ENCODE measurements around the gene TIFAB.

TIFAB gene

DNA sequence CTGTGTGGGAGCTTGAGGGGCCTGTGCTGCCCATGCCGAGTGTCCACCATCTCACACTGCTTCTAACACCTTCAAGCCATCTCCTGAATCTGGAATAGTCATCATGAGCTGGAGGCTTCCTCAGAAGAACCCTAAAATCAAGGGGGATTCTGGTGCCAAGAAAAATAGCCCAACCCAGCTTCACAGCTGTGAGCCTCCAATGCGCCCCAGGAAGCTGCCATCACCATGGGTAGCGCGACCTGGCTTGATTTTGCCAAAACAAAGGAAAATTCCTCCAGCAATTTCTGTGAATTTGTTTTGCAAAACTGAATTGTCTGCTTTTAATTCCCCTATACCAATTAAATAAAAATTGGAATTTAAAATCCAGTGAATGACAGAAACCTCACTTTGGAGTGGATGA lies 6.2 kb upstream of the TIFAB start:
- H3K27ac ChIP-seq (ENCODE audit: low read depth, low read length), result no peak overlapping the region
- no peaks in the 10 kb centered on the region for H3F3A ChIP-seq (ENCODE audit: control insufficient read depth, insufficient read depth)
- no peaks in the 10 kb centered on the region for H3K4me1 ChIP-seq (ENCODE audit: control insufficient read depth, low read length)
- TF ChIP-seq CTCF (IDR thresholded peaks at IDR 0.05; ENCODE audit: low read depth, low read length, poor library complexity, severe bottlenecking), result no peak
- no peak for TF ChIP-seq EZH2phosphoT487 (IDR thresholded peaks at IDR 0.05; ENCODE audit: borderline replicate concordance, low read length)
- no peak overlapping the region for H3K4me3 ChIP-seq (ENCODE audit: low read length)
- H4K20me1 ChIP-seq (ENCODE audit: control insufficient read depth, insufficient read depth, low read depth, low read length), result no peaks in the 10 kb centered on the region
- no peaks in the 10 kb centered on the region for H3K9me3 ChIP-seq (ENCODE audit: control insufficient read depth, insufficient read depth, low read length)
- H3K79me2 ChIP-seq (ENCODE audit: control insufficient read depth, low read length), result no peaks in the 10 kb centered on the region
- H3K27me3 ChIP-seq (ENCODE audit: control insufficient read depth, low read length), result peaks cover 27% of the 10 kb centered on the region; the same call in 1 of the 2 replicates
- H3K9me2 ChIP-seq (replicated peaks; ENCODE audit: control insufficient read depth, low read length), result no peaks in the 10 kb centered on the region
- no peak overlapping the region for H3K4me2 ChIP-seq (ENCODE audit: low read length)
- H3K36me3 ChIP-seq (ENCODE audit: control insufficient read depth, low read length), result no peaks in the 10 kb centered on the region

- H3K79me2 ChIP-seq (ENCODE audit: control insufficient read depth, low read length), result no peaks in the 10 kb centered on the region
- H3K27ac ChIP-seq (ENCODE audit: low read depth, low read length), result no peak overlapping the region
- H3F3A ChIP-seq (ENCODE audit: control insufficient read depth, insufficient read depth), result no peaks in the 10 kb centered on the region
- H3K4me3 ChIP-seq (ENCODE audit: low read length), result no peak overlapping the region
- no peak for TF ChIP-seq EZH2phosphoT487 (IDR thresholded peaks at IDR 0.05; ENCODE audit: borderline replicate concordance, low read length)
- TF ChIP-seq CTCF (IDR thresholded peaks at IDR 0.05; ENCODE audit: low read depth, low read length, poor library complexity, severe bottlenecking), result peak; percentile 94
- no peaks in the 10 kb centered on the region for H3K36me3 ChIP-seq (ENCODE audit: control insufficient read depth, low read length)
- H4K20me1 ChIP-seq (ENCODE audit: control insufficient read depth, insufficient read depth, low read depth, low read length), result no peaks in the 10 kb centered on the region
- H3K4me1 ChIP-seq (ENCODE audit: control insufficient read depth, low read length), result no peaks in the 10 kb centered on the region
- peaks cover 27% of the 10 kb centered on the region; the same call in 1 of the 2 replicates for H3K27me3 ChIP-seq (ENCODE audit: control insufficient read depth, low read length)
- H3K9me3 ChIP-seq (ENCODE audit: control insufficient read depth, insufficient read depth, low read length), result no peaks in the 10 kb centered on the region
- H3K9me2 ChIP-seq (replicated peaks; ENCODE audit: control insufficient read depth, low read length), result no peaks in the 10 kb centered on the region
- no peak overlapping the region for H3K4me2 ChIP-seq (ENCODE audit: low read length)
These were observed 5.4 kb upstream of the TIFAB start for GRCh38 chr5:135457424-135458071.

- no peak overlapping the region for H3K4me2 ChIP-seq (ENCODE audit: low read length)
- no peaks in the 10 kb centered on the region for H3K9me3 ChIP-seq (ENCODE audit: control insufficient read depth, insufficient read depth, low read length)
- H3K36me3 ChIP-seq (ENCODE audit: control insufficient read depth, low read length), result no peaks in the 10 kb centered on the region
- H3K4me3 ChIP-seq (ENCODE audit: low read length), result no peak overlapping the region
- no peaks in the 10 kb centered on the region for H4K20me1 ChIP-seq (ENCODE audit: control insufficient read depth, insufficient read depth, low read depth, low read length)
- no peaks in the 10 kb centered on the region for H3K9me2 ChIP-seq (replicated peaks; ENCODE audit: control insufficient read depth, low read length)
- H3K27ac ChIP-seq (ENCODE audit: low read depth, low read length), result no peak overlapping the region
- no peaks in the 10 kb centered on the region for H3K4me1 ChIP-seq (ENCODE audit: control insufficient read depth, low read length)
- H3F3A ChIP-seq (ENCODE audit: control insufficient read depth, insufficient read depth), result no peaks in the 10 kb centered on the region
- peaks cover 36% of the 10 kb centered on the region; the same call in 1 of the 2 replicates for H3K27me3 ChIP-seq (ENCODE audit: control insufficient read depth, low read length)
- no peaks in the 10 kb centered on the region for H3K79me2 ChIP-seq (ENCODE audit: control insufficient read depth, low read length)
- no peak for TF ChIP-seq CTCF (IDR thresholded peaks at IDR 0.05; ENCODE audit: low read depth, low read length, poor library complexity, severe bottlenecking)
These were observed 4.3 kb upstream of the TIFAB start for GRCh38 chr5:135456238-135457099.
